ENCODE measurements around the gene CELA2B.
A peak's percentile ranks its signal among the peaks of the same experiment; 100 is the strongest.
"Not testable (repeated sequence)": the region's sequence is repeated elsewhere in the genome, so short reads cannot be mapped to it uniquely, and the experiment has no call there.

CELA2B gene

GRCh38 chr1:15501208-15502032, 25.5 kb downstream of the CELA2B start:
- FAIRE-seq: no peak

- no peak for FAIRE-seq
Measured at GRCh38 chr1:15504436-15504835, 28.5 kb downstream of the CELA2B start.

- FAIRE-seq: no peak
Measured at GRCh38 chr1:15506831-15507230, 30.9 kb downstream of the CELA2B start.

- no peak for FAIRE-seq
Measured at GRCh38 chr1:15507278-15507677, 31.4 kb downstream of the CELA2B start.

- FAIRE-seq: no peak
Measured at GRCh38 chr1:15508700-15509487, 33.0 kb downstream of the CELA2B start.

GRCh38 chr1:15509586-15509985, 33.7 kb downstream of the CELA2B start:
- FAIRE-seq: no peak

- FAIRE-seq: no peak
Measured at GRCh38 chr1:15510611-15511405, 34.9 kb downstream of the CELA2B start.

GRCh38 chr1:15513192-15513591, 37.3 kb downstream of the CELA2B start:
- FAIRE-seq: no peak

- FAIRE-seq: no peak
Measured at GRCh38 chr1:15513919-15514318, 38.0 kb downstream of the CELA2B start.

GRCh38 chr1:15514557-15514956, 38.7 kb downstream of the CELA2B start:
- not testable (repeated sequence) for FAIRE-seq

GRCh38 chr1:15515022-15515663, 39.2 kb downstream of the CELA2B start:
- no peak for FAIRE-seq

GRCh38 chr1:15519625-15520024, 43.7 kb downstream of the CELA2B start:
- FAIRE-seq: no peak

- not testable (repeated sequence) for FAIRE-seq
Measured at GRCh38 chr1:15521206-15521906, 45.5 kb downstream of the CELA2B start.

GRCh38 chr1:15522551-15522950, 46.6 kb downstream of the CELA2B start:
- no peak for FAIRE-seq

- peak; percentile 31 for FAIRE-seq
Measured at GRCh38 chr1:15523104-15524020, 47.5 kb downstream of the CELA2B start.

GRCh38 chr1:15524021-15524282, 48.0 kb downstream of the CELA2B start, which contains the start of gene CASP9:
TSS of gene CASP9 (minus strand) at chr1:15524215. CDS start at chr1:15524200, 15 bp downstream.
- FAIRE-seq: no peak

GRCh38 chr1:15524283-15525049, 48.6 kb downstream of the CELA2B start:
- FAIRE-seq: no peak

- FAIRE-seq: peak; percentile 43
Measured at GRCh38 chr1:15525050-15526020, 49.4 kb downstream of the CELA2B start.

GRCh38 chr1:15526021-15526489, 50.2 kb downstream of the CELA2B start:
- no peak for FAIRE-seq
